Kasumi-1 (cell line): ENCODE measurements around the gene KRTAP5-1.

Source experiments
- DNase-seq, 2 experiments: peaks; one replicate each; lab custom pipeline; 2025; lab: John Stamatoyannopoulos, UW

Gene KRTAP5-1

DNA sequence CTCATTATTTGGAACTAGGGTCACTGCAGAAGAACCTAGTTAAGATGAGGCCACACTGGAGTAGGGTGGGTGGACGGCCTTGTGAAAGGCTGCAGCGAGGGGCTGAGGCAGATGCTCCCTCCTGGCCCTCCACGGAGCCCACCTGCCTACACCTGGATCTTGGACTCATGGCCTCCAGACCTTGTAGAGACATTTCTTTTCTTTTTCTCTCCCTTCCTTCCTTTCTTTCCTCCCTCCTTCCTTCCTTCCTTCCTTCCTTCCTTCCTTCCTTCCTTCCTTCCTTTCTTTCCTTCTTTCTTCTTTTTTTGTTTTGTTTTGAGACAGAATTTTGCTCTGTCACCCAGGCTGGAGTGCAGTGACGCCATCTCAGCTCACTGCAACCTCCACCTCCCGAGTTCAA lies 39.7 kb downstream of the KRTAP5-1 start:
- DNase-seq: no peak

DNA sequence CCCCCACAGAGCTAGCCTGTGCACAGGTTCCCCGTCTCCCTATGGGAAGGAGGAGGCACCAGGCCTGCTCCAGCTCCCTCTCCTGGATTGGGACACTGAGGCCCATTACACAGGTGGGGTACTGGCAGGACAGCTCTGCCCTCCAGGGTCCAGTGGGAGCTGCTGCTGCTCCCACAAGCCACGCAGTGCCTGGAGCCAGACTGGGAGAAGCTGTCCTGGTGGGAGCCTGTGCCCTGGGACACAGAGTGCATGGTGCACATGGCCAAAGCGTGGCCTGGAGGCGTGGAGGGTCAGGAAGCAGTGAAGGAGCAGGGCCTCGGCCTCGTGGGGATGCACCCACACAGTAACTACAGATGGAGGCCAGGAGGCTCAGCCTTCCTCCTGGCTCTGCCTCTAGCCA lies 40.5 kb downstream of the KRTAP5-1 start:
- no peak for DNase-seq

- no peak for DNase-seq
Observed at GRCh38 chr11:1543606-1544263, 41.3 kb downstream of the KRTAP5-1 start.

DNA sequence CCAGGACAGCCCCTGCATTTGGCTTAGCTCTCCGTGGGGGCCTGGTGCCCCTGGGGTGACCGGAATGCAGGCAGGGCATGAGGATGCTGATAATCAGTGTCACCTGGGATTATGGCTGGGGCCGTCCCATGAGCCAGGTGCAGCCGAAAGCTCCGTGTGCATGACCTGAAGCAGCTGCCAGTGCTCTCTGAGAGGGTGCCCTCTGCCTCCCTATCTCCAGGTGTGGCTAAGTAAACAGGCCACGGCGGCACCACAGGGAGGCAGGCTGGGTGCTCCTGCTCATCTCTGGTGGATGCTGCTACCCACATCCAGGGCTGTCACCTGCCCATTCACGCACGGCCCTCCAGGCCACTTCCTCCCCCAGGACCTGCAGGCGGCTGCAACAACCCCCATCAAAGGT lies 42.8 kb downstream of the KRTAP5-1 start:
- no peak for DNase-seq

DNA sequence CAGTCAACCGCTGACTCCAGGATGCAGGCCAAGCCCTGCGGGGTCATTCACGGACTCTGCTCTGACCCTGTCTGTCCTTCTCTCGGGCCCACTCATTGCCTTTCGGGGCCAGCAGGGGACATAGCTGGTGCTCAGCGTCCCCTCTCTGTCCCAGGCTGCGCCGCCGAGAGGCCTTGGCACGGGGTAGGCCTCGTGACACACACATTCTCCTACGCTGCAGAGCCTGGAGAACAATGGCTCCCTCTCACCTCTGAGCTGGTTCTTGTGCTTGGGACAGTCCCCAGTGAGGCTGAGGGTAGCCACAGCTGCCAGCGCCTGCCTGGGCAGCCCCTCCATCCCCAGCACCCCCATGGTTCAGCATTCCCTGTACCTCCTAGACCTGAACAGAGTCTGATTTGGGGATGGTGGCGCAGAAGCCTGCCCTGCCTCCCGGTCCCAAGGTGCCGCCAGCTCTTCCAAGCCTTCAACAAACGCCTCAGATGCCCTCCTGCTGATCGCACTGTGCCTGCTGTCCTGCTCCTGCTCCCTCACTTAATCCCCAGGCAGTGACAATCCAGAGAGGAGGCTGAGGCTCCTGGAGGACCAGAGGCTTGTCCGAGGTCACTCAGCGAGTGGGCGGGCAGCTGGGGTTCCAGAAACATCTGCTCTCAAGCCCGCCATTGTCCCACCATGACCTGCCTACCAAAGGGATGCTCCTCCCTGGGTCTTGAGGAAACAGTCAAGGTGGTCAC lies 43.4 kb downstream of the KRTAP5-1 start:
- DNase-seq: no peak

GRCh38 chr11:1540074-1540473 lies 45.0 kb downstream of the KRTAP5-1 start:
- DNase-seq: no peak

GRCh38 chr11:1538153-1538552 lies 46.9 kb downstream of the KRTAP5-1 start:
- DNase-seq: no peak

- no peak for DNase-seq
Observed at GRCh38 chr11:1536065-1536843, 48.8 kb downstream of the KRTAP5-1 start.

DNA sequence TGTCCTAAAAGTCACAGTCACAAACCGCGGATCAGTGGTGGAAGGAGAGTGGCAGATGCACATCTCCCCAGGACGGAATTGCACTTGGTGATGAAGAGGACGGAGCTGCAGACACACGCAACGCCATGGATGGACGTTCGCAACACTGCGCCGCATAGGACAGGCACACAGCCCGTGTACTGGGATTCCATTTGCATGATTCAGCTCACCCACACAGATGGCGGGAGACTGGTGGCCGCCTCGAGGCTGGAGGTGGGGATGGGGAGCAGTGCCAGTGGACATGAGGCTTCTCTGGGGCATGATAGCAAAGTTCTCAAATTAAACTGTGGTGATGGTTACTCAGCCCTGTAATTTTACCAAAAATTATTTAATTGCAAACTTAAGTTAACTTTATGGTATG lies 50.4 kb downstream of the KRTAP5-1 start:
- DNase-seq: no peak
